ENCODE data around the gene NPPA. TPM values are rescaled to one million over a fixed set of nuclear protein-coding genes. Genes with fewer than 3 reads are reported as not detected.

The NPPA gene
- total and polyA plus RNA-seq, 10 of the 15 experiments (the other 5 are each of a cell fraction or from before 2014, with no cell fraction given): 0.31 to 0.39 TPM; not detected in 8

GRCh38 chr1:11805422-11806306 is 41.9 kb downstream of the NPPA start, which contains the start of the genes CLCN6 and MTHFR (continued):
- TF ChIP-seq NFYB (IDR thresholded peaks at IDR 0.05; ENCODE audit: insufficient read depth, low read depth, low read length) (peak; percentile 77), MXI1 (IDR thresholded peaks at IDR 0.05; ENCODE audit: low read depth, low read length) (no peak), TCF12 (IDR thresholded peaks at IDR 0.05; ENCODE audit: low read depth, low read length) (peak; percentile 19; the same call in 1 of the 2 replicates), SMAD5 (IDR thresholded peaks at IDR 0.05; ENCODE audit: low read depth) (no peak), CREM (IDR thresholded peaks at IDR 0.05; ENCODE audit: low read depth) (peak; percentile 85), DPF2 (IDR thresholded peaks at IDR 0.05) (peak; percentile 92), CTCF (IDR thresholded peaks at IDR 0.05 in 2 of 3, conservative IDR thresholded peaks at IDR 0.05 in 1 of 3; ENCODE audit: control insufficient read depth in 2 of 3, extremely low read depth in 1 of 3, insufficient read depth in 1 of 3, low read depth in 3 of 3, low read length in 3 of 3) (no peak), ETV6 (conservative IDR thresholded peaks at IDR 0.05 in 1 of 2, IDR thresholded peaks at IDR 0.05 in 1 of 2; ENCODE audit: borderline replicate concordance in 1 of 2, low read depth in 1 of 2) (no peak), E4F1 (IDR thresholded peaks at IDR 0.05; ENCODE audit: borderline replicate concordance, partially characterized antibody) (peak; percentile 92), PBX3 (IDR thresholded peaks at IDR 0.05; ENCODE audit: insufficient replicate concordance, low read depth, low read length) (peak; percentile 75), IKZF1 (conservative IDR thresholded peaks at IDR 0.05) (peak; percentile 60), ATF3 (IDR thresholded peaks at IDR 0.05; ENCODE audit: borderline replicate concordance, extremely low read depth, low read depth, low read length) (peak; percentile 100), CHD1 (IDR thresholded peaks at IDR 0.05; ENCODE audit: low read depth, low read length) (no peak), CEBPB (IDR thresholded peaks at IDR 0.05; ENCODE audit: borderline replicate concordance in 1 of 2, low read depth in 2 of 2, low read length in 2 of 2) (no peak), MEF2B (IDR thresholded peaks at IDR 0.05; ENCODE audit: partially characterized antibody, poor library complexity, severe bottlenecking) (peak; percentile 90), WRNIP1 (IDR thresholded peaks at IDR 0.05; ENCODE audit: borderline replicate concordance, low read depth, low read length) (no peak), BHLHE40 (IDR thresholded peaks at IDR 0.05; ENCODE audit: borderline replicate concordance in 1 of 2, low read depth in 2 of 2, low read length in 1 of 2) (peak; percentile 95 to 99), BACH1 (IDR thresholded peaks at IDR 0.05; ENCODE audit: borderline replicate concordance) (peak; percentile 21; the same call in 1 of the 2 replicates), YBX1 (IDR thresholded peaks at IDR 0.05) (no peak), SREBF1 (IDR thresholded peaks at IDR 0.05; ENCODE audit: low read length) (peak; percentile 39), PAX5 (IDR thresholded peaks at IDR 0.05; ENCODE audit: borderline replicate concordance, low read depth, low read length) (no peak), RB1 (IDR thresholded peaks at IDR 0.05; ENCODE audit: borderline replicate concordance) (peak; percentile 43; the same call in 1 of the 2 replicates), CREB1 (IDR thresholded peaks at IDR 0.05; ENCODE audit: low read depth) (peak; percentile 93), SREBF2 (IDR thresholded peaks at IDR 0.05; ENCODE audit: low read length) (peak; percentile 77; the same call in 1 of the 2 replicates)

Data from GM12878 (cell line).